WTC11 (cell line): ENCODE data around the gene HMCN1. TPM values are rescaled to one million over a fixed set of nuclear protein-coding genes. Genes with fewer than 3 reads are reported as not detected.

Experiments
- ATAC-seq: fragments of 200-7000 bp; cut with Tn5 transposase; 2 replicates; pipeline ENCODE4 v1.10.0; 2021; ENCODE audit warnings: mild to moderate bottlenecking, moderate library complexity
- CTCF ChIA-PET: fragments of 300-600 bp; sonication (Branson Sonifier 250); formaldehyde crosslinking; loops from one replicate; lab custom pipeline; 2021; ENCODE audit warnings: antibody characterized with exemption; lab: Charles Lee
- POLR2A ChIA-PET: fragments of 350-600 bp; sonication (Branson Sonifier 250); formaldehyde crosslinking; loops from one replicate; lab custom pipeline; 2021; ENCODE audit warnings: antibody characterized with exemption; lab: Charles Lee
- DNase-seq: peaks from one replicate; pipeline ENCODE4 v3.0.0; 2021; ENCODE audit warnings: low spot score
- H3K27ac Mint-ChIP-seq: 2 replicates; pipeline ENCODE4 v1.8.0; 2021; ENCODE audit warnings: mixed read lengths
- H3K27me3 Mint-ChIP-seq: 2 replicates; pipeline ENCODE4 v1.8.0; 2021; ENCODE audit warnings: low read depth, mild to moderate bottlenecking, moderate library complexity, mixed read lengths
- H3K36me3 Mint-ChIP-seq: 2 replicates; pipeline ENCODE4 v1.8.0; 2021; ENCODE audit warnings: mixed read lengths
- H3K4me1 Mint-ChIP-seq: 2 replicates; pipeline ENCODE4 v1.8.0; 2022; ENCODE audit warnings: mixed read lengths
- H3K4me3 Mint-ChIP-seq: 2 replicates; pipeline ENCODE4 v1.8.0; 2021; ENCODE audit warnings: mild to moderate bottlenecking, moderate library complexity, mixed read lengths
- H3K9me3 Mint-ChIP-seq: 2 replicates; pipeline ENCODE4 v1.8.0; 2021; ENCODE audit warnings: mixed read lengths
- CREB1 ChIP-seq: sonication (generic); formaldehyde crosslinking; IDR thresholded peaks from 2 replicates; pipeline ENCODE4 v1.8.0; 2023; ENCODE audit warnings: mild to moderate bottlenecking, missing genetic modification reagents
- ETV6 ChIP-seq: sonication (generic); formaldehyde crosslinking; IDR thresholded peaks from 2 replicates; pipeline ENCODE4 v1.8.1; 2022; ENCODE audit warnings: mild to moderate bottlenecking, missing genetic modification reagents
- GTF2I ChIP-seq: fragments of 250-450 bp; sonication (Bioruptor Pico); conservative IDR thresholded peaks from 2 replicates; pipeline ENCODE4 v1.4.0; 2021; ENCODE audit warnings: mild to moderate bottlenecking
- KAT7 ChIP-seq: sonication (generic); formaldehyde crosslinking; IDR thresholded peaks from 2 replicates; pipeline ENCODE4 v1.8.1; 2023; ENCODE audit warnings: missing genetic modification reagents, mild to moderate bottlenecking, borderline replicate concordance
- MYBL2 ChIP-seq: sonication (generic); formaldehyde crosslinking; IDR thresholded peaks from 2 replicates; pipeline ENCODE4 v1.8.1; 2023; ENCODE audit warnings: mild to moderate bottlenecking, moderate library complexity, missing genetic modification reagents
- NR2C2 ChIP-seq: sonication (generic); formaldehyde crosslinking; IDR thresholded peaks from 2 replicates; pipeline ENCODE4 v1.8.0; 2022; ENCODE audit warnings: mild to moderate bottlenecking, missing genetic modification reagents
- PRRX2 ChIP-seq: fragments of 250-450 bp; sonication (Bioruptor Pico); IDR thresholded peaks from 2 replicates; pipeline ENCODE4 v1.8.0; 2021; ENCODE audit warnings: mild to moderate bottlenecking
- SMAD3 ChIP-seq: sonication (generic); formaldehyde crosslinking; IDR thresholded peaks from 2 replicates; pipeline ENCODE4 v1.8.0; 2022; ENCODE audit warnings: missing genetic modification reagents, mild to moderate bottlenecking, borderline replicate concordance
- ZBTB21 ChIP-seq: sonication (generic); formaldehyde crosslinking; IDR thresholded peaks from 2 replicates; pipeline ENCODE4 v1.8.1; 2023; ENCODE audit warnings: mild to moderate bottlenecking, missing genetic modification reagents, borderline replicate concordance
- ZNF121 ChIP-seq: sonication (generic); formaldehyde crosslinking; IDR thresholded peaks from 2 replicates; pipeline ENCODE4 v1.8.0; 2023; ENCODE audit warnings: missing genetic modification reagents
- ZNF138 ChIP-seq: sonication (generic); formaldehyde crosslinking; conservative IDR thresholded peaks from 2 replicates; pipeline ENCODE4 v1.8.1; 2022; ENCODE audit warnings: mild to moderate bottlenecking, moderate library complexity, missing genetic modification reagents
- ZNF263 ChIP-seq: sonication (generic); formaldehyde crosslinking; IDR thresholded peaks from 2 replicates; pipeline ENCODE4 v1.8.1; 2022; ENCODE audit warnings: low read depth, mild to moderate bottlenecking, moderate library complexity, missing genetic modification reagents
- ZNF423 ChIP-seq: fragments of 250-450 bp; sonication (Bioruptor Pico); IDR thresholded peaks from 2 replicates; pipeline ENCODE4 v2.1.2; 2022; ENCODE audit warnings: mild to moderate bottlenecking, moderate library complexity
- total RNA-seq: library from RNA; stranded (reverse); gene quantifications from 3 replicates; pipeline ENCODE4 v1.2.3, GENCODE V29; 2021
- TF ChIP-seq, protein P1 (sequence below): sonication (generic); formaldehyde crosslinking; IDR thresholded peaks from 2 replicates; pipeline ENCODE4 v1.8.1; 2022; ENCODE audit warnings: low read depth, mild to moderate bottlenecking, moderate library complexity, missing genetic modification reagents, borderline replicate concordance
- TF ChIP-seq, protein P2 (sequence below): fragments of 250-450 bp; sonication (Bioruptor Pico); IDR thresholded peaks from 2 replicates; pipeline ENCODE4 v1.9.0; 2021; ENCODE audit warnings: mild to moderate bottlenecking
- TF ChIP-seq, protein P3 (sequence below): sonication (generic); formaldehyde crosslinking; IDR thresholded peaks from 2 replicates; pipeline ENCODE4 v1.8.1; 2023; ENCODE audit warnings: mild to moderate bottlenecking, missing genetic modification reagents, borderline replicate concordance
- TF ChIP-seq, protein P4 (sequence below): sonication (generic); formaldehyde crosslinking; IDR thresholded peaks from 2 replicates; pipeline ENCODE4 v1.8.0; 2022; ENCODE audit warnings: mild to moderate bottlenecking, missing genetic modification reagents
- TF ChIP-seq, protein P5 (sequence below): fragments of 250-450 bp; sonication (Bioruptor Pico); IDR thresholded peaks from 2 replicates; pipeline ENCODE4 v1.9.0; 2021; ENCODE audit warnings: moderate library complexity, mild to moderate bottlenecking, inconsistent platforms, borderline replicate concordance
- TF ChIP-seq, protein P6 (sequence below): sonication (generic); formaldehyde crosslinking; IDR thresholded peaks from 2 replicates; pipeline ENCODE4 v1.8.0; 2023; ENCODE audit warnings: mild to moderate bottlenecking, missing genetic modification reagents

HMCN1 gene
- total RNA-seq, 1 experiment from 2014 or later: 5.6 TPM

DNA sequence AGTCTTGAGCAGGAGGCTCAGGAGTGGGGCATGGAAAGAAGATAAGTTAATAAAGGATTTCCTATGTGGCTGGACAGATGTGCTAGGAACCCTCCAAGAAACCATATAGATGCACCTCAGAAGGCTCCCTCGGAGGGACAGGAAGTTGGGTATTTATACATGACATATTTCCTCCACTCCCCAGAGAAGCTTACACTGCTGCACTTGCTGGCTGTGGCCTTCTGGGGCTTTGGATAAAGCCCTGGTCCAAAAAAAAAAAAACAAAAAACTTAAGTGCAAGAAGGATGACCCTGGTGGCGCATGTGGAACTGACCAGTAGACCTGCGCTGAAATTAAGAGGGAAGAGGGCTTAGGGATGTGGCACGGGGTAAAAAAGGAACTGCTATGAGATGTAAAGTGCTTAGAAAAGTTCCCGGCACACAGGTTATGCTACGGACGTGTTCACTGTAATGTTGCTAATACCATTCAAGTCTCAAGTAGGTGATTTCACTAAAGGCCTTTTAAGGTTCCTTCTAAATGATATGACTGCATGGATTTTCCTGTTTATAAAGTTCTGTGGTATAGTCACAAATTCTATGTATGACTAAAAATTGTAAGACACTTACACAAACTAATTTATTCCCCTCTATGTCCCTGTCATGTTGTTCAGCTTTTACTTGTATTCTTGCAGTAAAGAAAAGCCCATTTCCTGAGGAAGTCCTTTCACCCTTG, 253.6 kb downstream of the HMCN1 start:
- no peak for ATAC-seq
- no peak for DNase-seq
- no peaks in the 10 kb centered on the region for H3K9me3 Mint-ChIP-seq
- H3K36me3 Mint-ChIP-seq: no peaks in the 10 kb centered on the region; the same call in 1 of the 2 replicates
- ChIA-PET POLR2A (no interaction called here), CTCF (no interaction called here)
- H3K4me3 Mint-ChIP-seq: no peak overlapping the region
- no peaks in the 10 kb centered on the region for H3K27me3 Mint-ChIP-seq
- no peak overlapping the region for H3K27ac Mint-ChIP-seq
- H3K4me1 Mint-ChIP-seq: 0 out of 2 replicates have a peak, but pooled peaks cover 6% of the 10 kb centered on the region
- TF ChIP-seq KAT7 (CRISPR knock-in tag) (no peak), NR2C2 (CRISPR knock-in tag) (no peak), ZBTB21 (CRISPR knock-in tag) (no peak), CREB1 (CRISPR knock-in tag) (no peak)
- TF ChIP-seq, protein P1, sequence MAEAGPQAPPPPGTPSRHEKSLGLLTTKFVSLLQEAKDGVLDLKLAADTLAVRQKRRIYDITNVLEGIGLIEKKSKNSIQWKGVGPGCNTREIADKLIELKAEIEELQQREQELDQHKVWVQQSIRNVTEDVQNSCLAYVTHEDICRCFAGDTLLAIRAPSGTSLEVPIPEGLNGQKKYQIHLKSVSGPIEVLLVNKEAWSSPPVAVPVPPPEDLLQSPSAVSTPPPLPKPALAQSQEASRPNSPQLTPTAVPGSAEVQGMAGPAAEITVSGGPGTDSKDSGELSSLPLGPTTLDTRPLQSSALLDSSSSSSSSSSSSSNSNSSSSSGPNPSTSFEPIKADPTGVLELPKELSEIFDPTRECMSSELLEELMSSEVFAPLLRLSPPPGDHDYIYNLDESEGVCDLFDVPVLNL (CRISPR knock-in tag): no peak

DNA sequence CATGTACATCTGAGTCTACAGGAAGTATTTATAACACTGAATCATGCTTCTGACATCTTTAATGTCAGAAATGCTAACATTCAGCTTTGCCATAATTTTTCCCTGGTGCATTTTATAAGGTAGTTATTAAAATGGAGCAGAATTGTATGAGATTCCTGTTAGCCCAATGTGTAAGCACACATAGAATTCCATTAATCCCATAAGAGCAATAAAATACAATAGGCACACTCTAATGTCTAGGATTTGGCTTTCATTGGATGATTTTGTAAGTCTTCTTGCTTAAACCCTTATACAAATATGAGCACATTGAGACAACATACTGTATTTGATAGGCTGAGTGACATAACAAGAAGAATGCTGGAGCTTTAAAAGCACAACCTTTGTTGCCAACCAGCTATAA, 256.4 kb downstream of the HMCN1 start:
- Mint-ChIP-seq H3K36me3 (no peaks in the 10 kb centered on the region; the same call in 1 of the 2 replicates), H3K4me1 (0 out of 2 replicates have a peak, but pooled peaks cover 3% of the 10 kb centered on the region), H3K9me3 (no peaks in the 10 kb centered on the region), H3K4me3 (no peak overlapping the region), H3K27me3 (no peaks in the 10 kb centered on the region), H3K27ac (no peak overlapping the region)
- ATAC-seq: no peak
- ChIA-PET POLR2A (no interaction called here), CTCF (no interaction called here)
- TF ChIP-seq CREB1 (CRISPR knock-in tag) (no peak), MYBL2 (CRISPR knock-in tag) (no peak), ETV6 (no peak), GTF2I (CRISPR knock-in tag) (no peak), SMAD3 (no peak), PRRX2 (CRISPR knock-in tag) (no peak), ZNF263 (no peak)
- TF ChIP-seq, protein P2, sequence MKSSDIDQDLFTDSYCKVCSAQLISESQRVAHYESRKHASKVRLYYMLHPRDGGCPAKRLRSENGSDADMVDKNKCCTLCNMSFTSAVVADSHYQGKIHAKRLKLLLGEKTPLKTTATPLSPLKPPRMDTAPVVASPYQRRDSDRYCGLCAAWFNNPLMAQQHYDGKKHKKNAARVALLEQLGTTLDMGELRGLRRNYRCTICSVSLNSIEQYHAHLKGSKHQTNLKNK (CRISPR knock-in tag): no peak
- TF ChIP-seq, protein P3, sequence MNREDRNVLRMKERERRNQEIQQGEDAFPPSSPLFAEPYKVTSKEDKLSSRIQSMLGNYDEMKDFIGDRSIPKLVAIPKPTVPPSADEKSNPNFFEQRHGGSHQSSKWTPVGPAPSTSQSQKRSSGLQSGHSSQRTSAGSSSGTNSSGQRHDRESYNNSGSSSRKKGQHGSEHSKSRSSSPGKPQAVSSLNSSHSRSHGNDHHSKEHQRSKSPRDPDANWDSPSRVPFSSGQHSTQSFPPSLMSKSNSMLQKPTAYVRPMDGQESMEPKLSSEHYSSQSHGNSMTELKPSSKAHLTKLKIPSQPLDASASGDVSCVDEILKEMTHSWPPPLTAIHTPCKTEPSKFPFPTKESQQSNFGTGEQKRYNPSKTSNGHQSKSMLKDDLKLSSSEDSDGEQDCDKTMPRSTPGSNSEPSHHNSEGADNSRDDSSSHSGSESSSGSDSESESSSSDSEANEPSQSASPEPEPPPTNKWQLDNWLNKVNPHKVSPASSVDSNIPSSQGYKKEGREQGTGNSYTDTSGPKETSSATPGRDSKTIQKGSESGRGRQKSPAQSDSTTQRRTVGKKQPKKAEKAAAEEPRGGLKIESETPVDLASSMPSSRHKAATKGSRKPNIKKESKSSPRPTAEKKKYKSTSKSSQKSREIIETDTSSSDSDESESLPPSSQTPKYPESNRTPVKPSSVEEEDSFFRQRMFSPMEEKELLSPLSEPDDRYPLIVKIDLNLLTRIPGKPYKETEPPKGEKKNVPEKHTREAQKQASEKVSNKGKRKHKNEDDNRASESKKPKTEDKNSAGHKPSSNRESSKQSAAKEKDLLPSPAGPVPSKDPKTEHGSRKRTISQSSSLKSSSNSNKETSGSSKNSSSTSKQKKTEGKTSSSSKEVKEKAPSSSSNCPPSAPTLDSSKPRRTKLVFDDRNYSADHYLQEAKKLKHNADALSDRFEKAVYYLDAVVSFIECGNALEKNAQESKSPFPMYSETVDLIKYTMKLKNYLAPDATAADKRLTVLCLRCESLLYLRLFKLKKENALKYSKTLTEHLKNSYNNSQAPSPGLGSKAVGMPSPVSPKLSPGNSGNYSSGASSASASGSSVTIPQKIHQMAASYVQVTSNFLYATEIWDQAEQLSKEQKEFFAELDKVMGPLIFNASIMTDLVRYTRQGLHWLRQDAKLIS (CRISPR knock-in tag): no peak
- TF ChIP-seq, protein P4, sequence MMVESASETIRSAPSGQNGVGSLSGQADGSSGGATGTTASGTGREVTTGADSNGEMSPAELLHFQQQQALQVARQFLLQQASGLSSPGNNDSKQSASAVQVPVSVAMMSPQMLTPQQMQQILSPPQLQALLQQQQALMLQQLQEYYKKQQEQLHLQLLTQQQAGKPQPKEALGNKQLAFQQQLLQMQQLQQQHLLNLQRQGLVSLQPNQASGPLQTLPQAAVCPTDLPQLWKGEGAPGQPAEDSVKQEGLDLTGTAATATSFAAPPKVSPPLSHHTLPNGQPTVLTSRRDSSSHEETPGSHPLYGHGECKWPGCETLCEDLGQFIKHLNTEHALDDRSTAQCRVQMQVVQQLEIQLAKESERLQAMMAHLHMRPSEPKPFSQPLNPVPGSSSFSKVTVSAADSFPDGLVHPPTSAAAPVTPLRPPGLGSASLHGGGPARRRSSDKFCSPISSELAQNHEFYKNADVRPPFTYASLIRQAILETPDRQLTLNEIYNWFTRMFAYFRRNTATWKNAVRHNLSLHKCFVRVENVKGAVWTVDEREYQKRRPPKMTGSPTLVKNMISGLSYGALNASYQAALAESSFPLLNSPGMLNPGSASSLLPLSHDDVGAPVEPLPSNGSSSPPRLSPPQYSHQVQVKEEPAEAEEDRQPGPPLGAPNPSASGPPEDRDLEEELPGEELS (CRISPR knock-in tag): no peak
- DNase-seq: no peak

DNA sequence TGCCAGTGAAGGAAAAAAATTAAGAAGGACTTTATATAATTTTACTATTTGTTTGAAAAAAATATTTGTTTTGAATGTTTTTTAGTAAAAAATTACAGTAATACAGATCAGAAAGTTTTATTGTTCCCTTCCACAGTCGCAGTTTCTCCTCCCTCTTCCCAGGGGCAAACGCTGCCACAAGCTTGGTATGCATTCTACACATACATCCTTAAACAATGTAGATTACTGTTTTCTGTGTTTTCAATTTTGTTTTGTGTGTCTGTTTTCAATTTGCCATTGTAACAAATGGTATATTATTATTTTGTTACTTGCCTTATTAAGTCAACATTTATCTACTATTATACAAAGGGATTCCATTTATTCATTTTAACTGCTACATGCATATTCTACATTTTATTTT, 257.1 kb downstream of the HMCN1 start:
- 0 out of 2 replicates have a peak, but pooled peaks cover 3% of the 10 kb centered on the region for H3K4me1 Mint-ChIP-seq
- H3K9me3 Mint-ChIP-seq: no peaks in the 10 kb centered on the region
- H3K27me3 Mint-ChIP-seq: no peaks in the 10 kb centered on the region
- no peak overlapping the region for H3K27ac Mint-ChIP-seq
- CTCF ChIA-PET: no interaction called here
- H3K36me3 Mint-ChIP-seq: no peaks in the 10 kb centered on the region; the same call in 1 of the 2 replicates
- H3K4me3 Mint-ChIP-seq: no peak overlapping the region
- POLR2A ChIA-PET: no interaction called here
- no peak for DNase-seq
- no peak for ATAC-seq
- no peak for TF ChIP-seq ZNF423
- TF ChIP-seq, protein P5, sequence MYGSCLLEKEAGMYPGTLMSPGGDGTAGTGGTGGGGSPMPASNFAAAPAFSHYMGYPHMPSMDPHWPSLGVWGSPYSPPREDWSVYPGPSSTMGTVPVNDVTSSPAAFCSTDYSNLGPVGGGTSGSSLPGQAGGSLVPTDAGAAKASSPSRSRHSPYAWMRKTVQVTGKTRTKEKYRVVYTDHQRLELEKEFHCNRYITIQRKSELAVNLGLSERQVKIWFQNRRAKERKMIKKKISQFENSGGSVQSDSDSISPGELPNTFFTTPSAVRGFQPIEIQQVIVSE (CRISPR knock-in tag): no peak
- TF ChIP-seq ZNF138 (CRISPR knock-in tag): no peak
- TF ChIP-seq, protein P6, sequence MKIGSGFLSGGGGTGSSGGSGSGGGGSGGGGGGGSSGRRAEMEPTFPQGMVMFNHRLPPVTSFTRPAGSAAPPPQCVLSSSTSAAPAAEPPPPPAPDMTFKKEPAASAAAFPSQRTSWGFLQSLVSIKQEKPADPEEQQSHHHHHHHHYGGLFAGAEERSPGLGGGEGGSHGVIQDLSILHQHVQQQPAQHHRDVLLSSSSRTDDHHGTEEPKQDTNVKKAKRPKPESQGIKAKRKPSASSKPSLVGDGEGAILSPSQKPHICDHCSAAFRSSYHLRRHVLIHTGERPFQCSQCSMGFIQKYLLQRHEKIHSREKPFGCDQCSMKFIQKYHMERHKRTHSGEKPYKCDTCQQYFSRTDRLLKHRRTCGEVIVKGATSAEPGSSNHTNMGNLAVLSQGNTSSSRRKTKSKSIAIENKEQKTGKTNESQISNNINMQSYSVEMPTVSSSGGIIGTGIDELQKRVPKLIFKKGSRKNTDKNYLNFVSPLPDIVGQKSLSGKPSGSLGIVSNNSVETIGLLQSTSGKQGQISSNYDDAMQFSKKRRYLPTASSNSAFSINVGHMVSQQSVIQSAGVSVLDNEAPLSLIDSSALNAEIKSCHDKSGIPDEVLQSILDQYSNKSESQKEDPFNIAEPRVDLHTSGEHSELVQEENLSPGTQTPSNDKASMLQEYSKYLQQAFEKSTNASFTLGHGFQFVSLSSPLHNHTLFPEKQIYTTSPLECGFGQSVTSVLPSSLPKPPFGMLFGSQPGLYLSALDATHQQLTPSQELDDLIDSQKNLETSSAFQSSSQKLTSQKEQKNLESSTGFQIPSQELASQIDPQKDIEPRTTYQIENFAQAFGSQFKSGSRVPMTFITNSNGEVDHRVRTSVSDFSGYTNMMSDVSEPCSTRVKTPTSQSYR: no peak
- TF ChIP-seq, protein P1 (CRISPR knock-in tag): no peak
- no peak for TF ChIP-seq ETV6
- TF ChIP-seq ZNF121 (CRISPR knock-in tag): no peak
